Measurements from ENCODE around the gene THSD4. TPM values are rescaled to one million over a fixed set of nuclear protein-coding genes. Genes with fewer than 3 reads are reported as not detected.

The THSD4 gene
- total and polyA plus RNA-seq, 9 of the 15 experiments (the other 6 are each of a cell fraction or from before 2014, with no cell fraction given), result 0.04 TPM; not detected in 5

- no peak for TF ChIP-seq KDM1A (IDR thresholded peaks at IDR 0.05)
- Histone ChIP-seq H3K9me1 (ENCODE audit: control insufficient read depth, insufficient read depth, low read length) (no peaks in the 10 kb centered on the region), H3K4me2 (ENCODE audit: insufficient read depth, low read length) (no peak overlapping the region), H2AFZ (ENCODE audit: low read depth, low read length) (no peak overlapping the region), H3K27me3 (ENCODE audit: control insufficient read depth in 2 of 2, insufficient read depth in 2 of 2, low read length in 2 of 2) (no peaks in the 10 kb centered on the region), H3K9ac (ENCODE audit: insufficient read depth in 1 of 2, low read depth in 2 of 2, low read length in 2 of 2) (no peak overlapping the region), H3K9me3 (replicated peaks; ENCODE audit: control insufficient read depth, insufficient read depth, low read depth, low read length) (no peaks in the 10 kb centered on the region), H3K79me2 (ENCODE audit: control insufficient read depth, insufficient read depth, low read length) (no peaks in the 10 kb centered on the region), H3K4me3 (no peak overlapping the region), H3K4me1 (replicated peaks in 1 of 2; ENCODE audit: control insufficient read depth in 2 of 2, insufficient read depth in 2 of 2, low read length in 2 of 2) (no peaks in the 10 kb centered on the region), H3K27ac (ENCODE audit: extremely low read depth, low read depth, low read length) (no peak overlapping the region), H3K36me3 (ENCODE audit: control insufficient read depth, insufficient read depth, low read length) (no peaks in the 10 kb centered on the region), H4K20me1 (replicated peaks; ENCODE audit: control insufficient read depth, insufficient read depth, low read length) (no peaks in the 10 kb centered on the region)
- intact Hi-C loops (cut with micrococcal nuclease), result no loop called here
- in situ Hi-C loops (cut with MboI), result no loop called here
- 4% methylated on average over 13 of the region's 13 CpGs for WGBS (ENCODE audit: insufficient coverage, low coverage, missing lambda C conversion rate)
- CTCF ChIA-PET (ENCODE audit: low intra/inter-chr PET ratio), result no interaction called here
- no TSS peak for BruUV-seq (replicated peaks)
- FAIRE-seq (no peak), ATAC-seq (no peak), DNase-seq (ENCODE audit: extremely low read depth in 1 of 4, low spot score in 3 of 4) (no peak)
- POLR2A ChIA-PET, result no interaction called here
These were observed 642.7 kb downstream of the THSD4 start for GRCh38 chr15:71757741-71758530.

- ATAC-seq (no peak), DNase-seq (ENCODE audit: extremely low read depth in 1 of 4, low spot score in 3 of 4) (no peak), FAIRE-seq (no peak)
- Histone ChIP-seq H3K9ac (ENCODE audit: insufficient read depth in 1 of 2, low read depth in 2 of 2, low read length in 2 of 2) (no peak overlapping the region), H3K4me1 (replicated peaks in 1 of 2; ENCODE audit: control insufficient read depth in 2 of 2, insufficient read depth in 2 of 2, low read length in 2 of 2) (no peaks in the 10 kb centered on the region), H3K27ac (ENCODE audit: extremely low read depth, low read depth, low read length) (no peak overlapping the region), H3K36me3 (ENCODE audit: control insufficient read depth, insufficient read depth, low read length) (no peaks in the 10 kb centered on the region), H3K4me3 (no peak overlapping the region), H3K79me2 (ENCODE audit: control insufficient read depth, insufficient read depth, low read length) (no peaks in the 10 kb centered on the region), H4K20me1 (replicated peaks; ENCODE audit: control insufficient read depth, insufficient read depth, low read length) (no peaks in the 10 kb centered on the region), H3K9me1 (ENCODE audit: control insufficient read depth, insufficient read depth, low read length) (no peaks in the 10 kb centered on the region), H3K4me2 (ENCODE audit: insufficient read depth, low read length) (no peak overlapping the region), H3K9me3 (replicated peaks; ENCODE audit: control insufficient read depth, insufficient read depth, low read depth, low read length) (no peaks in the 10 kb centered on the region), H2AFZ (ENCODE audit: low read depth, low read length) (no peak overlapping the region), H3K27me3 (ENCODE audit: control insufficient read depth in 2 of 2, insufficient read depth in 2 of 2, low read length in 2 of 2) (no peaks in the 10 kb centered on the region)
- 2% methylated on average over 2 of the region's 2 CpGs for WGBS (ENCODE audit: insufficient coverage, low coverage, missing lambda C conversion rate)
- intact Hi-C loops (cut with micrococcal nuclease), result no loop called here
- ChIA-PET CTCF (ENCODE audit: low intra/inter-chr PET ratio) (interaction anchor here (0.6 kb wide), 1 partner anchor 15 kb away, joined by 3 read pairs; no protein-coding TSS in a partner anchor), POLR2A (no interaction called here)
- no TSS peak for BruUV-seq (replicated peaks)
- in situ Hi-C loops (cut with MboI), result no loop called here
- TF ChIP-seq ZNF717 (CRISPR knock-in tag; IDR thresholded peaks at IDR 0.05) (no peak), RBM14 (IDR thresholded peaks at IDR 0.05; ENCODE audit: borderline replicate concordance, insufficient read depth, low read depth, low read length) (no peak), TCF15 (CRISPR knock-in tag; IDR thresholded peaks at IDR 0.05) (no peak), PHF8 (IDR thresholded peaks at IDR 0.05; ENCODE audit: borderline replicate concordance, low read length) (no peak), HMG20B (CRISPR knock-in tag; IDR thresholded peaks at IDR 0.05) (no peak), E2F3 (CRISPR knock-in tag; IDR thresholded peaks at IDR 0.05) (no peak), MBD1 (CRISPR knock-in tag; IDR thresholded peaks at IDR 0.05) (no peak), TBP (optimal IDR thresholded peaks at IDR 0.05; ENCODE audit: low read depth, low read length) (no peak), ZNF445 (CRISPR knock-in tag; IDR thresholded peaks at IDR 0.05; ENCODE audit: low read depth) (no peak), ZNF398 (CRISPR knock-in tag; IDR thresholded peaks at IDR 0.05) (no peak), RBM22 (IDR thresholded peaks at IDR 0.05; ENCODE audit: low read depth, low read length, poor library complexity, severe bottlenecking) (no peak)
These were observed 643.4 kb downstream of the THSD4 start for GRCh38 chr15:71758711-71759110.
